IMR-90 (cell line): ENCODE data around the gene HERPUD1. TPM values are rescaled to one million over a fixed set of nuclear protein-coding genes. Genes with fewer than 3 reads are reported as not detected.
A peak's percentile ranks its signal among the peaks of the same experiment; 100 is the strongest.

Experiments used
- ATAC-seq: fragments of 200-7000 bp; cut with Tn5 transposase; 2 replicates; pipeline ENCODE4 v1.9.1; 2020; ENCODE audit warnings: low read depth, mild to moderate bottlenecking, moderate library complexity
- BruUV-seq: library from RNA; stranded (reverse); fragments of 400-500 nt; replicated peaks from 2 replicates; lab custom pipeline; 2021; lab: Mats Ljungman, UMichigan
- CTCF ChIA-PET: fragments of 300-600 bp; formaldehyde crosslinking; extraction: SDS; loops from one replicate; lab custom pipeline; 2021; ENCODE audit warnings: antibody characterized with exemption; lab: Yijun Ruan, JAX
- POLR2A ChIA-PET: fragments of 300-600 bp; sonication (Branson Sonifier 250); formaldehyde crosslinking; loops from one replicate; lab custom pipeline; 2022; ENCODE audit warnings: antibody characterized with exemption; ENCODE audit not compliant: unreplicated experiment; lab: Charles Lee
- DNase-seq: peaks from one replicate; pipeline ENCODE4 v3.0.0; 2013
- H2AFZ ChIP-seq: replicated peaks from 2 replicates; pipeline ENCODE3; 2013; ENCODE audit warnings: low read length, mild to moderate bottlenecking; ENCODE audit not compliant: poor library complexity
- H2AK5ac ChIP-seq: 2 replicates; pipeline ENCODE4 v1.6.1; 2013; ENCODE audit warnings: low read depth, low read length, inconsistent platforms
- H2AK9ac ChIP-seq: replicated peaks from 2 replicates; pipeline ENCODE3; 2013; ENCODE audit warnings: mild to moderate bottlenecking, low read depth, low read length, moderate library complexity; ENCODE audit not compliant: poor library complexity
- H2BK120ac ChIP-seq: 2 replicates; pipeline ENCODE4 v1.6.1; 2013; ENCODE audit warnings: low read depth, low read length, inconsistent platforms
- H2BK15ac ChIP-seq: 3 replicates; pipeline ENCODE4 v1.6.1; 2013; ENCODE audit warnings: low read depth, low read length, inconsistent platforms
- H2BK20ac ChIP-seq: 2 replicates; pipeline ENCODE4 v1.6.1; 2013; ENCODE audit warnings: low read depth, mild to moderate bottlenecking, inconsistent platforms, low read length, moderate library complexity
- H2BK5ac ChIP-seq: 2 replicates; pipeline ENCODE4 v1.6.1; 2013; ENCODE audit warnings: mild to moderate bottlenecking, low read depth, low read length, inconsistent platforms; ENCODE audit not compliant: poor library complexity, severe bottlenecking
- H3K14ac ChIP-seq: replicated peaks from 2 replicates; pipeline ENCODE4 v1.6.1; 2013; ENCODE audit warnings: low read depth, low read length, inconsistent platforms
- H3K18ac ChIP-seq: 2 replicates; pipeline ENCODE4 v1.6.1; 2013; ENCODE audit warnings: low read depth, low read length, control low read depth
- H3K23ac ChIP-seq: 2 replicates; pipeline ENCODE4 v1.6.1; 2013; ENCODE audit warnings: low read depth, low read length, inconsistent platforms
- H3K27ac ChIP-seq: 2 replicates; pipeline ENCODE4 v1.5.1; 2013; ENCODE audit warnings: mild to moderate bottlenecking, control low read depth, low read length; ENCODE audit not compliant: insufficient read depth
- H3K27me3 ChIP-seq: 2 replicates; pipeline ENCODE4 v1.6.1; 2013; ENCODE audit warnings: low read length; ENCODE audit not compliant: control insufficient read depth, insufficient read depth
- H3K36me3 ChIP-seq: 2 replicates; pipeline ENCODE4 v1.6.1; 2013; ENCODE audit warnings: low read length, mixed read lengths; ENCODE audit not compliant: control insufficient read depth, insufficient read depth
- H3K4ac ChIP-seq: 2 replicates; pipeline ENCODE4 v1.6.1; 2013; ENCODE audit warnings: low read depth, low read length, inconsistent platforms
- H3K4me1 ChIP-seq: 2 replicates; pipeline ENCODE4 v1.6.1; 2013; ENCODE audit warnings: low read length, mixed read lengths; ENCODE audit not compliant: control insufficient read depth, insufficient read depth
- H3K4me2 ChIP-seq: 2 replicates; pipeline ENCODE4 v1.6.1; 2013; ENCODE audit warnings: low read depth, mild to moderate bottlenecking, control low read depth, low read length, moderate library complexity
- H3K4me3 ChIP-seq: 2 replicates; pipeline ENCODE4 v1.5.1; 2013; ENCODE audit warnings: low read depth, mild to moderate bottlenecking, control low read depth, low read length, moderate library complexity; ENCODE audit not compliant: insufficient read depth
- H3K56ac ChIP-seq: 2 replicates; pipeline ENCODE4 v1.6.1; 2013; ENCODE audit warnings: low read length, inconsistent platforms; ENCODE audit not compliant: insufficient read depth; ENCODE audit errors: extremely low read depth
- H3K79me1 ChIP-seq, 2 experiments: 2 replicates each; pipeline ENCODE4 v1.6.1; 2013; ENCODE audit warnings: low read length in 2 of 2, inconsistent platforms in 1 of 2, low read depth in 1 of 2
- H3K9ac ChIP-seq: 2 replicates; pipeline ENCODE4 v1.6.1; 2013; ENCODE audit warnings: low read depth, low read length, control low read depth
- H3K9me1 ChIP-seq: 2 replicates; pipeline ENCODE4 v1.6.1; 2013; ENCODE audit warnings: low read length, inconsistent platforms; ENCODE audit not compliant: insufficient read depth
- H3K9me3 ChIP-seq: 2 replicates; pipeline ENCODE4 v1.6.1; 2013; ENCODE audit warnings: low read length; ENCODE audit not compliant: control insufficient read depth, insufficient read depth
- H4K20me1 ChIP-seq: 2 replicates; pipeline ENCODE4 v1.6.1; 2013; ENCODE audit warnings: low read length, inconsistent platforms; ENCODE audit not compliant: insufficient read depth
- H4K5ac ChIP-seq: 2 replicates; pipeline ENCODE4 v1.6.1; 2013; ENCODE audit warnings: mild to moderate bottlenecking, low read depth, low read length, control low read depth
- H4K8ac ChIP-seq, 2 experiments: 2 replicates each; pipeline ENCODE4 v1.6.1; 2013; ENCODE audit warnings: low read depth in 2 of 2, low read length in 2 of 2, control low read depth in 1 of 2, inconsistent platforms in 1 of 2
- H4K91ac ChIP-seq: 2 replicates; pipeline ENCODE4 v1.6.1; 2013; ENCODE audit warnings: low read depth, low read length, inconsistent platforms; ENCODE audit not compliant: insufficient read depth
- CEBPB ChIP-seq: IDR thresholded peaks from 2 replicates; pipeline ENCODE4 v1.6.1; 2012; ENCODE audit warnings: low read depth, low read length, improper control_type of control experiment
- MAZ ChIP-seq: IDR thresholded peaks from 2 replicates; pipeline ENCODE4 v1.6.1; 2012; ENCODE audit warnings: low read depth, mild to moderate bottlenecking, low read length, improper control_type of control experiment, moderate library complexity, borderline replicate concordance
- SMC3 ChIP-seq: fragments of 150-350 bp; IDR thresholded peaks from 2 replicates; pipeline ENCODE4 v1.6.1; 2016; ENCODE audit warnings: low read depth, mild to moderate bottlenecking, antibody characterized with exemption, low read length, moderate library complexity
- WGBS, 2 experiments: methylation state at CpG; one replicate each; pipeline versions ENCODE4 v1.1.5 to v1.1.7; 2013; ENCODE audit warnings: missing lambda C conversion rate in 2 of 2; ENCODE audit not compliant: insufficient read length in 1 of 2; ENCODE audit errors: extremely low coverage in 2 of 2; 5-methylcytosine and 5-hydroxymethylcytosine counted together
- dilution Hi-C: fragments of 300-500 bp; cut with HindIII; formaldehyde crosslinking; loops from one replicate; pipeline ENCODE4 v1.14.3; 2018; ENCODE audit warnings: low sequenced_read_pairs; ENCODE audit not compliant: unreplicated experiment
- in situ Hi-C: fragments of 300-500 bp; cut with MboI; formaldehyde crosslinking; loops from 3 replicates; pipeline ENCODE4 v1.14.3; 2019; ENCODE audit warnings: low sequenced_read_pairs, inconsistent platforms, mixed read lengths
- intact Hi-C: fragments of 100-400 bp; cut with micrococcal nuclease; formaldehyde crosslinking; loops from 2 replicates; pipeline ENCODE4 v1.10.0; 2022
- polyA plus RNA-seq, 3 experiments: library from polyadenylated mRNA; depleted of rRNA; stranded (reverse); fragments of >200 nt; gene quantifications; 2 replicates each; pipeline ENCODE4 v1.2.3, GENCODE V29; 2012; ENCODE audit warnings: low replicate concordance in 1 of 3
- total RNA-seq: library from RNA; depleted of rRNA; stranded (reverse); fragments of >200 nt; gene quantifications from 2 replicates; pipeline ENCODE4 v1.2.3, GENCODE V29; 2012

HERPUD1 gene
- total and polyA plus RNA-seq, 2 of the 4 experiments (the other 2 are of a cell fraction) = 130 to 148 TPM

DNA sequence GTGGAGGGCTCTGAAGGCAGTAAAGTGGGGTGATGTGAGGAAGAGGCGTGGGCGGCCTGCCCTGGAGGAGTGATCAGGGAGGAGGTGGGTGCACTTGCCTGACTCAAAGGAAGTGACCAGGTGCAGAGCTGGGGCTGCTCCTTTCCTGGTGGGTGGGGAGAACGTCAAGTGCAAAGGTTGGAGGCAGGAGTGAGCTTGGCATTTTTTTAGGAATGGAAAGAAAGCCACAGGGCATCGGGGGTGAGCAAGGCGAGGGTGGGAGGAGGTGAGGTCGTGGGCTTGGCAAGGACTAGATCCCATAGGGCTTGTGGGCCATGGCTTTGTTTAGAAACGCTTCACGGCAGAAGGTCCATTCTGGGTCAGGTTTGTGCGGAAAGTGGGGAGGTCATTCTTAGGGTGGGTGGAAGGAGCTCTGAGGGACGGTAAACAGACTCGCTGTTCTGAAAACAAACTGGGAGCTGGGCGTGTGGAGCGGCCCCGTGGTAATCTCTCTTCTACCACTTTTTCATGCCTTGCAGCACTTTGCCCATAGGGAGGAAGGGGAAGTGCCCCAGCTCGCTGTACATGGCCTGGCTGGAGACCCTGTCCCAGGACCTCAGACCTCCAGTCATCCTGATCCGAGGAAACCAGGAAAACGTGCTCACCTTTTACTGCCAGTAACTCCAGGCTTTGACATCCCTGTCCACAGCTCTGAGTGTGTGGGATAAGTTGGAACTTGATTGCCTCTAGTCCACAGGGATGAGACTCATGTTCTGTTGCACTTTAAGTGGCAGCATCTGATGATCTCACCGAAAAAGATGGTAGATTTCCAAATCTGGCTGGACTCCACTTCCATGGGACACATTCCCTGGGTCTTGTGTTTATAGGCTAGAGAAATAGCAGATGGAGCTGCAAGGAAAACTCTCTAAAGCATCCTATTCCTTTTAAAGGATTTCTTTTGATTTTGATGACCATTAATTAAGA lies 18.9 kb upstream of the HERPUD1 start:
- H4K5ac ChIP-seq = peak overlapping the region; percentile 66
- peak overlapping the region; percentile 80 for H2AFZ ChIP-seq
- TF ChIP-seq CEBPB (peak; percentile 46; the same call in 1 of the 2 replicates), MAZ (peak; percentile 21; the same call in 1 of the 2 replicates), SMC3 (no peak)
- intact Hi-C loops (no loop called here), dilution Hi-C loops (no loop called here), in situ Hi-C loops (no loop called here)
- peaks cover 23% of the 10 kb centered on the region for H3K9me1 ChIP-seq
- CTCF ChIA-PET = no interaction called here
- peak overlapping the region; percentile 22 to 84; a peak in 3 of 4 replicates for H4K8ac ChIP-seq
- H3K4me3 ChIP-seq = no peak overlapping the region
- no peak overlapping the region for H3K56ac ChIP-seq
- H4K20me1 ChIP-seq = no peaks in the 10 kb centered on the region
- H3K18ac ChIP-seq = peak overlapping the region; percentile 50
- H2BK15ac ChIP-seq = peak overlapping the region; percentile 64; the same call in 2 of the 3 replicates
- H3K14ac ChIP-seq = peak overlapping the region; percentile 77
- no peaks in the 10 kb centered on the region for H3K36me3 ChIP-seq
- peak overlapping the region; percentile 84 for H2BK120ac ChIP-seq
- H3K23ac ChIP-seq = peak overlapping the region; percentile 54; the same call in 1 of the 2 replicates
- ATAC-seq = peak; percentile 66
- POLR2A ChIA-PET = no interaction called here
- H3K4ac ChIP-seq = peak overlapping the region; percentile 88
- H3K4me1 ChIP-seq = peaks cover 25% of the 10 kb centered on the region
- H2AK5ac ChIP-seq = peak overlapping the region; percentile 84; the same call in 1 of the 2 replicates
- H3K9me3 ChIP-seq = no peaks in the 10 kb centered on the region
- peak overlapping the region; percentile 80 for H2BK5ac ChIP-seq
- peak overlapping the region; percentile 75; the same call in 1 of the 2 replicates for H3K27ac ChIP-seq
- no TSS peak for BruUV-seq
- peak overlapping the region; percentile 92 for H2BK20ac ChIP-seq
- H3K4me2 ChIP-seq = no peak overlapping the region
- WGBS, 2 experiments = 90% methylated on average over 6 of the region's 18 CpGs; no CpG with 5 or more reads in 1 of the 2 experiments
- peak; percentile 83 for DNase-seq
- H4K91ac ChIP-seq = peak overlapping the region; percentile 78
- peaks cover 2% of the 10 kb centered on the region; the same call in 1 of the 2 replicates for H3K27me3 ChIP-seq
- 0 out of 4 replicates have a peak, but pooled peaks cover 0 to 3% of the 10 kb centered on the region in 2 experiments for H3K79me1 ChIP-seq
- H3K9ac ChIP-seq = no peak overlapping the region
- peak overlapping the region; percentile 94 for H2AK9ac ChIP-seq
